Body of pancreas (tissue), 4 donors: ENCODE data around the gene MAB21L2.

Experiments used
- CTCF ChIP-seq, 7 experiments: fragments of 450-650 bp in 4 of 7; fragments of 200-600 bp in 3 of 7; sonication (generic) in 3 of 7; IDR thresholded peaks; one replicate each; pipeline ENCODE4 v1.5.1; 2016 to 2019; ENCODE audit warnings: antibody characterized with exemption in 7 of 7
- POLR2A ChIP-seq, 3 donors: fragments of 450-650 bp; IDR thresholded peaks; one replicate each; pipeline ENCODE4 v1.6.1; 2016; ENCODE audit warnings: antibody characterized with exemption in 3 of 3, mild to moderate bottlenecking in 2 of 3

- TF ChIP-seq CTCF (IDR thresholded peaks at IDR 0.05) (no peak), POLR2A (IDR thresholded peaks at IDR 0.05) (no peak)
Observed at GRCh38 chr4:150540959-150541360, 41.0 kb upstream of the MAB21L2 start.
